GM15510 (cell line): ENCODE results near the gene SSTR3.

ENCODE experiments used
- POLR2A ChIP-seq: IDR thresholded peaks from 3 replicates; pipeline ENCODE4 v1.6.1; 2011; ENCODE audit warnings: borderline replicate concordance; ENCODE audit not compliant: insufficient read length; ENCODE audit errors: extremely low read depth

SSTR3 gene

DNA sequence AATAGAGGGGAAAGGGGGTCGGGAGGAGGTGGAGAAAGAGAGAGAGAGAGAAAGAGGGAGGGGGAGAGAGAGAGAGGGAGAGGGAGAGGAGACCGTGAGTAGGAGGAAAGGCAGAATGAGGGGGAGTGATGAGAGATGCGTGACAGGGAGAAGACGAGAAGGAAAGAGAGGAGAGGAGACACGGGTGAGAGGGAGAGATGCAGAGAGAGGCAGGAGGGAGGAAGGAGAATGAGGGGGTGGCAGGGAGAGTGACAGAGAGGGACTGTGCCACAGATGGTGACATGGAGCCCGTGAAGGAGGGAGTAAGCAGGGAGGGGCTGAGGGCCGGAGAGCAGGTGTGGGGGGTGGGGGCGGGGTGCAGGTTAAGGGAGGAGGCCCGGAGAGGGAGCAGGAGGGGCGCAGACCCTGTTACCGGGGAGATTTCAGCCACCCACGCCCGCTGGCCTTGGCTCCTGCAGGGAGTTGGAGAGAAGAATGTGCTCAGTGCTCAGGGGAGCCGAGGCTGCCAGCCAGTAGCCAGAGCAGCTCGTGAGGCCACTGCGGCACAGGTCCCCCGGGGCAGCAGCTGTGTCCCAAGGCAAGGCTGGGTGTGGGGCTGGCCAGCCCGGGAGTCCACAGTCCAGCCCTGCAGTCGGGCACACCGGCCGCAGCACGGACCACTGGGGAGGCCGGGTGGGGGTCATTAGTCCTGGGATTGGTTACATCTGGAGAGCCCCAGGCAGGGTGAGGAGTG is at the start of gene SSTR3:
Gene SSTR3 (minus strand): TSS at position 304 of the 733 bp plus-strand sequence. CDS start 4,674 bp downstream, outside the sequence.
- no peak for TF ChIP-seq POLR2A

DNA sequence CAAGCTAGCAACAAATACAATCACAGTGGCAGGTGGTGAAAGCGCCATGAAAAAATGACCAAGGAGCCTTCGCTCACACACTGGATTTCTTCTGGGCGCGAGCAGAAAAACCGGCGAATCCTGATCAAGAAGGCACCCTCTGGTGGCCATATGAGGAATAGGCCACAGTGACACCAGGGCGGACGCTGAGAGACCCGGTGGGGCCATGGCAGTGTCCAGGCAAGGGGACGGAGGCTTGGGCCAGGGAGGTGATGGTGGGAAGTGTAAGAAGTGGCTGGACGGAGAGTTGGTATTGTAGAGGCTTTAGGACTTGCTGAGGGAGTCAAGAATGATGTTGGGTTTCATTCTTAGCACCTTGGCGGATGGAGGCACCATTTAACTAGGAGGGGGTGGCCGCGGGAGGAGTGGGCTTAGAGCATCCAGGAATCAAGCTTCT is 48.6 kb upstream of the SSTR3 start:
- no peak for TF ChIP-seq POLR2A

DNA sequence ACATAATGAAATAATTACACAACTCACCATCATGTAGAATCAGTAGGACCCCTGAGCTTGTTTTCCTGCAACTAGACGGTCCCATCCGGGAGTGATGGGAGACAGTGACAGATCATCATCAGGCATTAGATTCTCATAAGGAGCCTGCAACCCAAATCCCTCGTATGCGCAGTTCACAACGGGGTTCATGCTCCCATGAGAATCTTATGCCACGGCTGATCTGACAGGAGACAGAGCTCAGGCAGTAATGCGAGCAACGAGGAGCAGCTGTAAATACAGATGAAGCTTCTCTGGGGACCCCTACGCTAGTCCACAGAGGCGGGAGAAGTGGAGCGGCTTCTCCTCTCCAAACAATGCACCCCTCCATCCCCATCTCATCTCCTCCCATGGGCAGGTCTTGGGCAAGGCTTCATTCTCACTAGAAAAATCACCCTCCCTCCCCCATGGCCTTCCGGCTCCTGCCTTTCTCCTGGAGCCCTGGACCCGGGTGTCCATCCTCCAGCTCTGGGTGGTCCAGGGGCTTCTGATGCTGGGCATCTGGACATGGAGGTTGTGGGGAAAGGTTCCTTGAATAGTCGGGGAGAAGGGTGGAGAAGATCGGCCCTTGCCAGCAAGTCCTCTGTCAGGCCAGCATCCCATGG is 48.0 kb upstream of the SSTR3 start:
- TF ChIP-seq POLR2A, result no peak

DNA sequence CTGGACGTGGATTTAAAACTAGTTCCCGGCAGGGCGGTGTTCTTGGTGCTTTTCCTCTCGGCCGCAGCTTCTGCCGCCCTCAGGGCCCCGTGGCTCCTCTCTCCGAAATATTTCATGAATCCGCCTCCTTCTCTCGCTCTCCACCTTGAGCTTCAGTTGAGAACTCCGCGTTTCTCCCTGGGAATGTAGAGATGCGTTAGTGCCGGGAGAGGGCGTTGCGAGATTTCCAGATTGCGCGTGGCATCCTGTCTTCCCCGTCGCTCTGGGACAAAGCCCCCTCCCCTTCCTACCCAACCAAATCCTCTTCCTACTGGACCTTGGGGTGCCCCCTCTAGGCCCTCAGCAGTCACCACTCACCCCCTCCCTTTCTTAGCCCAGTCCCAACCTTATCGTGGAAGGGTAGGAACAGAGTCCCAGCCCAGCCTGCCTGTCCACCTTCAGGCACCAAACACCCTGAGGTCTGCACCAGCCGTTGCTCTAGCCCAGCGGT is 47.3 kb upstream of the SSTR3 start:
- no peak for TF ChIP-seq POLR2A

DNA sequence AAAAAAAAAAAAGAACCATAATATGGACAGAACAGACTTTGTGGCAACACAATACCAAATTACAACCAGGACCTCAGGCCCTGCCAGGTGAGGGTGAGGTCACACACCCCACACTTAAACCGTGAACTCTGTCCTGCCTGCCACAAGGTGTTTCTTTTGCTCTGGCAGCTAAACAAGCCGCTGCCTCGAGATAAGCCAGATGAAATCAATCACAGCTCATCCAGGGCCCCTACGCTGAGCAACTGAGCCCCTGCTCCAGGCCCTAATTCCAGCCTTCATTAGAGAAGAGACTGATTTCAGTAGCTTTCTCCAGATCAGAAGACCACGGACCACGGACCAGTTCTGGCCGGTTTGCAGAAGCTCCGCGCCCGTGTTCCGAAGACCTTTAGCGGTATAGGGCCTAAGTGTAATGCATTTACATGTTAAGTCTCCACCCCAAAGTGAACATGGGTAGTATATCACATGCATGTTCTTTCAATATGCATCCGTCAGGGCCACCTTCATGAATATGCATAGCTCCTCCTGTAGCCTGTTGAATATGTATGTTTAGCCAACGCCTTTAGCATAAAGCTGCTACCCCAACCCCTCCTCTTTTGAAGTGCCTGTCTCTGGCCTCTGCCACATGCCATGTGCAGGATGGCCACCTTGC is 46.6 kb upstream of the SSTR3 start:
- no peak for TF ChIP-seq POLR2A

DNA sequence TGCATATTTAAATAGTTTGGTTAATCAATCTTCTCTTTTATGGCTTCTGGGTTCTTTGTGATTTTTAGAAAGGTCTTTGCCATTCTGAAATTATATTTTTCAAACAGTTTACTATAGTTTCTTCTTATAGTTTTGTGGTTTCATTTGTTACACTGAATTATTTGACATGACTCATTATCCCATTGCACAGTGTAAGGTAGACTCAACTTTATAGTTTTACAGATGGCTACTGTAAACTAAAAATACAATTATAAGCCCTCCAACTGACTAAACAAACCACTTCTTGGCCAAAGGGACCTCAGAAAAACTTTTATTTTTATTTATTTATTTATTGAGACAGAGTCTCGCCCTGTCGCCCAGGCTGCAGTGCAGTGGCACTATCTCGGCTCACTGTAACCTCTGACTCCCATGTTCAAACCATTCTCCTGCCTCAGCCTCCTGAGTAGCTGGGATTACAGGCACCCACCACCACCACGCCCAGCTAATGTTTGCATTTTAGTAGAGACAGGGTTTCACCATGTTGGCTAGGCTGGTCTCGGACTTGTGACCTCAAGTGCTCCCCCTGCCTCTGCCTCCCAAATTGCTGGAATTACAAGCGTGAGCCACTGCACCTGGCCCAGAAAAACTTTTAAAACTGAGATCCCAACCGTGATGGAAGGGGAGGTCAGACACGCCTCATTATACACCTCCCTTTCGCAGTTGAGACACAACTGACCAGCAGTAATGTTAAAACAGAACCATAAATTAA is 45.9 kb upstream of the SSTR3 start:
- TF ChIP-seq POLR2A, result no peak

DNA sequence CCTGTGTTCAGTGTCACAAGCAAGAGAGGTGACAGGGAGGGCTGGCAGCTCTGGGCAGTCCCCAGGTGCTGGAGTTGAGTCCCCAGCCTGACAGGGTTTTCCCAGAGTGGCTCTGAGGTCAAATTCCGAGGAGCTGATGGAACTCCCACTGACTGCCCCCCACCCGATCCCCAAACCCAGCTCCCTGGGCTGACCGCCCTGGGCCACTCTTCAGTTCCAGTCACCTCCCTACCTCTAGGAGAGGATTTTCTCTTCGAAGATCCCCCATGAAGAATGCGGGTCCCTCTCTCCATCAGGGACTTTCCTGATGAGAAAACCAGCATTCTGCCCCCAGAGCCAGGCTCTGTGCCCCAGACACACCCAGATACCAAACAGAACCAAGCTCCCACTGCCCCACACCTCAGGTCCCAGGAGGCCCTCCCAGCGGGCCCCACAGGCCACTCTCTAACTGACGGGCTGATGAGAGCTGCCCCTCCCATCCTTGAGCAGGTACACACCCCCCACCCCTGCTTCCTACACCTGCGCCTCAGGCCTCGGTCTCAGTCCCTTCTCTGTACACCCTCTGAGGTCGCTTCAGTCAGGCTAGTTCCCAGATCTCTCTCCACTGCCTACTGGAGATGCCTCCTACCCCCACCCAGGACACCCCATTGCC is 43.9 kb upstream of the SSTR3 start:
- no peak for TF ChIP-seq POLR2A

DNA sequence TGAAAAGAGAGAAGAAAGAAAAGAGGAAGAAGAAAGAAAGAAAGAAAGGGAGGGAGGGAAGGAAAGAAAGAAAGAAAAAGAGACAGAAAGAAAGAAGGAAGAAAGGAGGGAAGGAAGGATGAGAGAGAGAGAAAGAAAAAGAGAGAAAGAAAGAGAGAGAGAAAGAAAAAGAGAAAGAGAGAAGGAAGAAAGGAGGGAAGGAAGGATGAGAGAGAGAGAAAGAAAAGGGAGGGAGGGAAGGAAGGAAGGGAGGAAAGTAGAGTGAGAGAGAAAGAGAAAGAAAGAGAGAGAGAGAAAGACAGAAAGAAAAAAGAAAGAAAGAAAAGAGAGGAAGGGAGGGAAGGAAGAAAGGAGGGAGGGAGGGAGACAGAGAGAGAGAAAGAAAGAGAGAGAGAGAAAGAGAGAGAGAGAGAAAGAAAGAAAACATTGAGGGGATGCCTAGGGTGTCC is 43.3 kb upstream of the SSTR3 start:
- TF ChIP-seq POLR2A, result no peak

DNA sequence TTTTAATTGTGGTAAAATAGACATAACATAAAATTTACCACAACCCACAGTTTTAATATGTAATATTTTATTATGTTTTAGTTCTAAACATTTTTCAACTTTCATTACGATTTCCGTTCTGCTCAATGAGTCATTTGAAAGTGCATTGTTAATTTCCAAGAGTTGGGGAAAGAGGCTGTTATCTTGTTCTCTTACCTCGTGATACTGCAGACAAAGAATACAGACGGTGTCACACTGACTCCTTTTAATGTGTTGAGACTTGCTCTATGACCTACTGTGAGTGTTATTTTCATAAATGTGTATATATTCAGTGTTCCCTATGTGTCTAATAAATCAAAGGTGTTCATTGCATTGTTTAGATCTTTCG is 42.6 kb upstream of the SSTR3 start:
- TF ChIP-seq POLR2A, result no peak

DNA sequence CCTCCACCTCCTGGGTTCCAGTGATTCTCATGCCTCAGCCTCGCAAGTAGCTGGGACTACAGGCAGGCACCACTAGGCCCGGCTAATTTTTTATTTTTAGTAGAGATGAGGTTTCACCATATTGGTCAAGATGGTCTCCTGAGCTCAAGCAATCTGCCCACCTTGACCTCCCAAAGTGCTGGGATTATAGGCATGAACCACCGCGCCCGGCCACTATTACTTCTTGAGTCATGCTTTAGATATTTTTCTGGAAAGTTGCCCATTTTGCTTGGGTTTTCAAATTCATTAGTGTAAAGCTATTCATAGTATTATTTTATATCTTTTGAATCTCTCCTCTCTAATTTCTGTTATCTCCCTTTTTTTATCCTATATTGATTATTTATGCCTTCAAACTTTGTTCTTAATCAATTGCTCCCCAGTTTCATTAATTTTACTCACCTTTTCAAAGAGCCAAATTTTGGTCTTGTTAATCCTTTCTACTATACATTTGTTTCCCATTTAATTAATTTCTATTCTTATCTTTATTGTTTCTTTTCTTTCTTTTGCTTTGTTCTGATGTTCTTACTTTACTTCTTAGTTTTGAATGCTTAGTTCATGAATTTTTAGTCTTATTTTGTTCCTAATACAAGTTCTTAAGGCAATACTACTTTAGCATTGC is 42.1 kb upstream of the SSTR3 start:
- no peak for TF ChIP-seq POLR2A

DNA sequence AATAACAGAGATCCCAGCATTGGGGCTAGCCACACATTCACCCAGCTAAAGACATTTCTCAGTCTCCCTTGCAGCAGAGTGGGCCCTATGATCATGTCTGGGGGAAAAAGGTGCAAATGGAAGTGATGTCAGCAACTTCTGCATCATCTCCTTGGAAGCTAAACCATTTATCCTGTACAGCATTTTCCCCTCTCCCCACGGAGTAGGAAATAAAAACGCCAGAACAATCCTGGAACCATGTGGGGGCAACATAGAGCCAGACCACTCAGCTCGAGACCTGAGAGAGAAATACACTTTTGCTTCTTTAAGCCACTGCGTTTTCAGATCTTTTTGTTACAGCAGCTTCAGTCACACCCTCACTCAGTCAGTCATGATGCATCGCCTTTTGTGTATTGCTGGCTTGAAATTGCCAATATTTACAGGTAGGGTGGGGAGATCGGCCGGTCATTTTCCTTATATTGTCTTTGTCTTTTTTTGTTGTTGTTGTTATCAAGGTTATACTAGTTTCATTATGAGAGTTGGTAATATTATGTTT is 40.9 kb upstream of the SSTR3 start:
- no peak for TF ChIP-seq POLR2A

DNA sequence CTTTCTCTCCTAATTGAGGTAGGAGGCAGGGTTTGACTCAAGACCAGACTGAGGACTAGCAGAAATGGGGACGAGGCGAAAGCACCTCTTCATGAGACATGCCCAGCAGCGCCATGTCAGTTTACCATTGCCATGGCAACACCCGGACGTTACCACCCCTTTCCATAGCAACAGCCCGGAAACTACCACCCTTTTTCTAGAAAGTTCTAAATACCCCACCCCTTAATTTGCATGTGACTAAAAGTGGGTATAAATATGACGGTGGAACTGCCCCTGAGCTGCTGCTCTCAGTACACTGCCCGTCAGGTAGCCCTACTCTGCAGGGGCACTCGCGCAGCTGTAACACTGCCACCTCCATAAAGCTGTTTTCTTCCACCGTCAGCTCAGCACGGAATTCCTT is 37.7 kb upstream of the SSTR3 start:
- peak; percentile 17 for TF ChIP-seq POLR2A

DNA sequence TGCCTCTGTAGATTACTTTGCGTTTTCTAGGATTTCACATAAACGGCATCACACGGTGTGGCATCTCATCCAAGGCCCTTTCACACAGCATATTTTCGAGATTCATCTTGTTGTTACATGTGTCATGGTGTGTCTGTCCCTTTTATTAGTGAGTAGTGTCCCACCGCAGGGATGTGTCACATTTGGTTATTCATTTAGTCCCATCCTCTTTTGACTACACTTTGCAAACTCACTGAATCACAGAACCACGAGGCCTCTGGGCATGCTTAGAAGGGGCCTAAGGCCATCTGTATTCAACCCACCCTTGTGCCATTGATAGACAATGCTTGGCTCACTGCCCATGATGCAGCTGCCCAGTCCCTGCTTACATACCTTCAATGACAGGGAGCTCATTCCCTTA is 36.0 kb upstream of the SSTR3 start:
- TF ChIP-seq POLR2A, result no peak

DNA sequence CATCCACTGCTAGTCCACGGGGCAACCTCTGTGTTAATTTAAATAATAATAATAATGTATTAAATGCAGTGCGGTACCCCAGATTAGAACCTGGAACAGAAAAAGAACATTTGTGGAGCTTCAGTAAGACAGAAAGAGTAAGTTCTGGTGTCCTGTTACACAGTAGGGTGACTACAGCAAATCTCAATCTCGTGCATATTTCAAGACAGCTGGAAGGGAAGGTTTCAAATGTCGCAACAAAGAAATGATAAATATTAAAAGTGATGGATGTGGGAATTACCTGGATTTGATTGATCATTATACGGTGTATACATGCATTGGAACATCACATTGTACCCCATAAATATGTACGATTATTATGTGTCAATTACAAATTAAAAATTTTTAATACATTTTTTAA is 33.5 kb upstream of the SSTR3 start:
- no peak for TF ChIP-seq POLR2A
